NOMO-1 treated with DMSO at 0.1 percent for 48 hours (cell line): ENCODE measurements around the gene RPTN.
A peak's percentile ranks its signal among the peaks of the same experiment; 100 is the strongest.

Experiments
- DNase-seq: peaks from one replicate; lab custom pipeline; 2025; ENCODE audit not compliant: unreplicated experiment; lab: John Stamatoyannopoulos, UW

The RPTN gene

DNA sequence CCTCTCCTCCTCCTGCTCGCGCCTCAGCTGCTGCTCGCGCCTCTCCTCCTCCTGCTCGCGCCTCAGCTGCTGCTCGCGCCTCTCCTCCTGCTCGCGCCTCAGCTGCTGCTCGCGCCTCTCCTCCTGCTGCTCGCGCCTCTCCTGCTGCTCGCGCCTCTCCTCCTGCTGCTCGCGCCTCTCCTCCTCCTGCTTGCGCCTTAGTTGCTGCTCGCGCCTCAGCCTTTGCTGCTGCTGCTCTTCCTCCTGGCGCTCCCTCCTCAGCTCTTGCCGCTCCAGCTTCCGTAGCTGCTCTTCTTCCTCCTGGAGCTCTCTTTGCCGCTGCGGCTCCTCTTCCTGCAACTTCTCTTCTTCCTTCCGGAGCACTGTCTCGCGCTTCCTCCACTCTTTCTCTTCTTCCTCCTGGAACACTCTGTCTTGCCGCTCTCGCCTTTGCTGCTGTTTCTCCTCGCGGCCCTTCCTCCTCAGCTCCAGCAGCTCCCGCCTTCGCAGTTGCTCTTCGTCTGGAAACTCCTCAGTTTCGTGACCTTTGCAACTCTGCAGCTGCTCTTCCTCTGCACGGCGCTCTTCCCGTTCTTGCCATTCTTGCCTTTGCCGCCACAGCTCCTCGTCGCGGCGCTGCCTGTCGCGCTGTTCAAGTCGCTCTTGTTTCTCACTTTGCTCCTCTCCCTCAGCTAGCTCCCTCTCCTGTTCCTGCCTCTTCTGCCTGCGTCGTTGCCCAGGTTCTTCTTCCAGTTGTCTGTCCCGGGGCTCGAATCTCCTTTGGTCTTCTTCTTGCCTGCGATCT lies 46.7 kb downstream of the RPTN start:
- peak; percentile 16 for DNase-seq

DNA sequence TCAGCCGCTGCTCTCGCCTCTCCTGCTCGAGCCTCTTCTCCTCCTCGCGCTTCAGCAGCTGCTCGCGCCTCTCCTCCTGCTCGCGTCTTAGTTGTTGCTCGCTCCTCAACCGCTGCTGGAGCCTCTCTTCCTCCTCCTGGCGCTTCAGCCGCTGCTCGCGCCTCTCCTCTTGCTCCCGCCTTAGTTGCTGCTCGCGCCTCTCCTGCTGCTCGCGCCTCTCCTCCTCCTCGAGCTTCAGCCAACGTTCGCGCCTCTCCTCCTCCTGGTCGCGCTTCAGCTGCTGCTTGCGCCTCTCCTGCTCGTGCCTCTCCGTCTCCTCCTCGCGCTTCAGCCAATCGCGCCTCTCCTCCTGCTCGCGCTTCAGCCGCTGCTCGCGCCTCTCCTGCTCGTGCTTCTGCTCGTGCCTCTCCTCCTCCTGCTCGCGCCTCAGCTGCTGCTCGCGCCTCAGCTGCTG lies 47.5 kb downstream of the RPTN start:
- DNase-seq, result peak; percentile 71

DNA sequence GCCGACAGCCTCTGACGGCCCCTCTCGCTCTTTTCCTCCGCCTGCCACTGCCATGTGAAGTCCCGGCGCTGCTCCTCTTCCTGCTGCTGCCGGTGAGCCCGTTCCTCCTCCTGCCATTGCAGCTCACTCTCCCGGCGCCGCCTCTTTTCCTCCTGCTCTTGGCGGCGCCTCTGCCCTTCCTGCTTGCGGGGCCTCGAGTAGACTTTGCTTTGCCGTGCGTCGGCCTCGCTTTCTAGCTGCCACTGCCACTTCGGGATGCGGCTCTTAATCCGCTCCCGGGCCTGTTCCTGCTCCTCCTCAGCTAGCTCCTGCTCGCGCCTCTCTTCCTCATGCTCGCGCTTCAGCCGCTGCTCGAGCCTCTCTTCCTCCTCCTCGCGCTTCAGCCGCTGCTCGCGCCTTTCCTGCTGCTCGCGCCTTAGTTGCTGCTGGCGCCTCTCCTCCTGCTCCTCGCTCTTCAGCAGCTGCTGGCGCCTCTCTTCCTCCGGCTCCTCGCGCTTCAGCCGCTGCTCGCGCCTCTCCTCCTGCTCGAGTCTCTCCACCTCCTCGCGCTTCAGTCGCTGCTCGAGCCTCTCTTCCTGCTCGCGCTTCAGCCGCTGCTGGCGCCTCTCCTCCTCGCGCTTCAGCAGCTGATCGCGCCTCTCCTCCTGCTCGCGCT lies 48.0 kb downstream of the RPTN start:
- DNase-seq, result peak; percentile 62

DNA sequence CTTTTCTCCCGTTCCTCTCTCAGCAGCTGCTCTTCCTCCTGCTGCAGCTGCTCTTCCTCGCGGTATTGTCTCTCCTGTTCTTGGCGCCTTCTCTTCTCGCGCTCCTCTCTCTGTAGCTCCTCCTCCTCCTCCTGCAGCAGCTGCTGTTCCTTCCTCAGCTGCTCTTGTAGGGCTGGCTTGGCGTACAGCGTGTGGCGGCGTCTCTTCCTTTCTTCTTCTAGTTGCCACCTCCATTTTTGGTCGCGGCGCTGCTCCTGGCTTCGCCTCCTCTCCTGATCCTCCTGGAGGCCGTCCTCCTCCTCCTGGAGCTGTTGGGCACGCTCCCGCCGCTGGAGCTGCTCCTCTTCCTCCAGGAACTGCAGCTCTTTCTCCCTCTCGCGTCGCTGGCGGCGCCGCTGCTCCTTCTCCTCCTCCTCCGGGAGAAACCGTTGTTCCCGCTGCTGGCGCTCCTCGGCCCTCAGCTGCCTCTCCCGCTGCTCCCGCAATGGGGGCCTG lies 48.6 kb downstream of the RPTN start:
- DNase-seq, result peak; percentile 62

DNA sequence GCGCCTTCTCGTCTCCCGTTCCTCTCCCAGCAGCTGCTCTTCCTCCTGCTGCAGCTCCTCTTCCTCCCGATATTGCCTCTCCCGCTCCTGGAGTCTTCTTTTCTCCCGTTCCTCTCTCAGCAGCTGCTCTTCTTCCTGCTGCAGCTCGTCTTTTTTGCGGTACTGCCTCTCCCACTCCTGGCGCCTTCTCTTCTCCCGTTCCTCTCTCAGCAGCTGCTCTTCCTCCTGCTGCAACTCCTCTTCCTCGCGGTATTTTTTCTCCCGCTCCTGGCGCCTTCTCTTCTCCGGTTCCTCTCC lies 49.1 kb downstream of the RPTN start:
- DNase-seq, result no peak

DNA sequence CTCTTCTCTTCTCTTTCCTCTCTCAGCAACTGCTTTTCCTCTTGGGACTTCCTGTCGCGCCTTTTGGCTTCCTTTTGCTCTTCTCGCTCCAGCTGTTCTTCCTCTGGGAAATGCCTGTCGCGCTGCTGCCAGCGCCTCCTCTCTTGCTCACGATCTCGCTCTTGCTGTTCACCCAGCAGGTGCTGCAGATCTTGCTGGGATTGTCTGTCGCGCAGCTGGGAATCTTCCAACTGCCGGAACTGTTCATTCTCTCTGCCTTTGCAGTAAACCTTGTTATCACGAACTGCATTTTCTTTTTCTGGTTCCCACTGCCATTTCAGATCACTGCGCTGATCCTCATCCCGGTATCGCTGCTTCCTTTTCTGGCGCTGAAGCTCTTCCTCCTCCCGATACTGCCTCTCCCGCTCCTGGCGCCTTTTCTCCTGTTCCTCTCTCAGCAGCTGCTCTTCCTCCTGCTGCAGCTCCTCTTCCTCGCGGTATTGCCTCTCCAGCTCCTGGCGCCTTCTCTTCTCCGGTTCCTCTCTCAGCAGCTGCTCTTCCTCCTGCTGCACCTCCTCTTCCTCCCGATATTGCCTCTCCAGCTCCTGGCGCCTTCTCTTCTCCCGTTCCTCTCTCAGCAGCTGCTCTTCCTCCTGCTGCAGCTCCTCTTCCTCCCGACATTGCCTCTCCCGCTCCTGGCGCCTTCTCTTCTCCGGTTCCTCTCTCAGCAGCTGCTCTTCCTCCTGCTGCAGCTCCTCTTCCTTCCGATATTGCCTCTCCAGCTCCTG lies 49.6 kb downstream of the RPTN start:
- DNase-seq, result no peak

DNA sequence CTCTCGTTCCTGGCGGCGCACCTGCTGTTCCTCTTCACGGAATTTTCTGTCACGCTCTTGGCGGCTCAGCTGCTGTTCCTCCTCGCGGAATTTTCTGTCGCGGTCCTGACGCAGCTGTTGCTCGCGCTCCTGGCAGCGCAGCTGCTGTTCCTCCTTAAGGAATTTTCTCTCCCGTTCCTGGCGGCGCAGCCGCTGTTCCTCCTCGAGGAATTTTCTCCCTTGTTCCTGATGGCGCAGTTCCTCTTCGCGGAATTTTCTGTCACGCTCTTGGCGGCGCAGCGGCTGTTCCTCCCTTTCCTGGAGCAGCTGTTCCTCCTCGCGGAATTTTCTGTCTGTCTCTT lies 50.2 kb downstream of the RPTN start:
- DNase-seq, result no peak

DNA sequence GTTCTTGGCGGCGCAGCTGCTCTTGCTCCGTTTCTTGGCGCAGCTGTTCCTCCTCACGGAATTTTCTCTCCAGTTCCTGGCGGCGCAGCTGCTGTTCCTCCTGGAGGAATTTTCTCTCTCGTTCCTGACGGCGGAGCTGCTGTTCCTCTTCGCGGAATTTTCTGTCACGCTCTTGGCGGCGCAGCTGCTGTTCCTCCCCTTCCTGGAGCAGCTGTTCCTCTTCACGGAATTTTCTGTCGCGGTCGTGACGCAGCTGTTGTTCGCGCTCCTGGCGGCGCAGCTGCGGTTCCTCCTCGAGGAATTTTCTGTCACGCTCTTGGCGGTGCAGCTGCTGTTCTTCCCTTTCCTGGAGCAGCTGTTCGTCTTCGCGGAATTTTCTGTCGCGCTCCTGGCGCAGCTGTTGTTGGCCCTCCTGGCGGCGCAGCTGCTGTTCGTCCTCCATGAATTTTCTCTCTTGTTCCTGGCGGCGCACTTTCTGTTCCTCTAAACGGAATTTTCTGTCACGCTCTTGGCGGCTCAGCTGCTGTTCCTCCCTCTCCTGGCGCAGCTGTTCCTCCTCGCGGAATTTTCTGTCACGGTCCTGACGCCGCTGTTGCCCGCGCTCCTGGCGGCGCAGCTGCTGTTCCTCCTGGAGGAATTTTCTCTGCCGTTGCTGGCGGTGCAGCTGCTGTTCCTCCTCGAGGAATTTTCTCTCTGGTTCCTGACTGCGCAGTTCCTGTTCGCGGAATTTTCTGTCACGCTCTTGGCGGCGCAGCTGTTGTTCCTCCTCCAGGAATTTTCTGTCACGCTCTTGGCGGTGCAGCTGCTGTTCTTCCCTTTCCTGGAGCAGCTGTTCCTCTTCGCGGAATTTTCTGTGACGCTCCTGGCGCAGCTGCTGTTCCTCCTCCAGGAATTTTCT lies 50.8 kb downstream of the RPTN start:
- peak; percentile 14 for DNase-seq

DNA sequence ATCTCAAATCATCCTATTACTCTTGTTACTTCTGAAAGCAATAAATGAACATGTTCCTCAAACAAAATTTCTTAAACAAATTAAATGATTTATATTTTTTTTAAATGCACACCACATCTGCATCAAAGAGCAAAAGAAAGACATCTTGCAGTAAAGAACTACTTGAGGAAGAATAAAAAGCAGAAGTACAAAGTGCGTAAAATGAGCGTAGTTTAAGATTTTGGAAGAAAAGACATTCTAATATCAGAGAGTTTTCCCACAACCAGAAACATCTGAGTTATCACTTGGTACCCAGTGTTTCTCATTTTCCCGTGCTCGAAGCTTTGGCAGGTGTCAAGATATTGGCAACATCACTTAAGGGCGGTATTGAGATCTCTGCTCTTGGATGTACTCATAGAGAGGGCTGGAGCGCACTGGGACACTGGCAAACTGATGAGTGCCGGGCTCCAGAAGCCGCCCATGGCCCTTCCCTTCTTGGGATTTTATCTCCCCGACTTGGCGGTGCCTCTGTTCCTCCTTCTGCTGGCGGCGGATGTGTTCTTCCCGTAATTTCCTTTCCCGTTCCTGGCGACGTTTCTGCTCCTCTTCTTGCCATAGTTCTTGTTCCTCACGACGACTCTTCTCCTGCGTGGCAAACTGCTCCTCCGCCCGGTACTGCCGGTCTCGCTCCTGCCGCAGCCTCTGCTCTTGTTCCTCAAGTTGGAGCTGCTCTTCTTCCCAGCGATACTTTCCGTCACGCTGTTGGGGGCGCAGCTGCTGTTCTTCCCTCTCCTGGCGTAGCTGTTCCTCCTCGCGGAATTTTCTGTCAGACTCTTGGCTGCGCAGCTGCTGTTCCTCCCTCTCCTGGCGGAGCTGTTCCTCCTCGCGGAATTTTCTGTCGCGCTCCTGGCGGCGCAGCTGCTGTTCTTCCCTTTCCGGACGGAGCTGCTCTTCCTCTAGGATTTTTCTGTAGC lies 51.7 kb downstream of the RPTN start:
- peak; percentile 8 for DNase-seq

DNA sequence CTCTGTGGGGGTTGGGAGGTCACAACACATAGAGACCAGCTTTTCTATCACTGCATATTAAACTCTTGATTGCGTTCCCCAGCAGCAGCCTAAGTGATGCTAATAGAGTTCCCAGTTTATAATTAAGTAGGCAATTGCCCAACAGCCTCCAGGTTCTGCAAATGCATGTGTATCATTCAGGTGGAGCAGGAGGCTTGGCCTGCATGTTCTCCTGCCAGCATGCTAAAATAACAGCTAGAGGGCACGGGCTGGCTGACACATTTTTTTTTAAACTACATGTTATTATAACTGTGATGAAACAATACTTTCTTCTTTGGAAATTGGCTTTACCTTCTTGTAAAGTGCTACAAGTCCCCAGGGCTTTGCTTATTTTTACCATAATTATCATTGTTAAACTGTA lies 54.2 kb downstream of the RPTN start:
- no peak for DNase-seq
